H7 (cell line): Measurements from ENCODE around the gene ARTN. TPM values are rescaled to one million over a fixed set of nuclear protein-coding genes. Genes with fewer than 3 reads are reported as not detected.

Experiments
- DNase-seq: peaks from one replicate; pipeline ENCODE4 v3.0.0; 2012
- H3K27me3 ChIP-seq: 2 replicates; pipeline ENCODE4 v1.6.0; 2011; ENCODE audit warnings: mild to moderate bottlenecking, low read length; ENCODE audit not compliant: control insufficient read depth, insufficient read depth
- H3K36me3 ChIP-seq: replicated peaks from 2 replicates; pipeline ENCODE4 v1.5.1; 2011; ENCODE audit warnings: low read length; ENCODE audit not compliant: control insufficient read depth, insufficient read depth
- H3K4me3 ChIP-seq: 2 replicates; pipeline ENCODE4 v1.5.1; 2011; ENCODE audit warnings: low read depth, mild to moderate bottlenecking, control low read depth, low read length, moderate library complexity; ENCODE audit not compliant: insufficient read depth
- total RNA-seq: library from RNA; depleted of rRNA; stranded (reverse); fragments of >200 nt; shearing (Covaris generic); gene quantifications from 2 replicates; pipeline ENCODE4 v1.2.3, GENCODE V29; 2014

The ARTN gene
- total RNA-seq, 1 experiment from 2014 or later: 9.7 TPM

- H3K27me3 ChIP-seq: no peaks in the 10 kb centered on the region
Measured at GRCh38 chr1:43947874-43948437, 14.4 kb downstream of the ARTN start.

GRCh38 chr1:43949678-43950077 lies 16.1 kb downstream of the ARTN start:
- Histone ChIP-seq H3K36me3 (no peaks in the 10 kb centered on the region), H3K27me3 (no peaks in the 10 kb centered on the region), H3K4me3 (no peak overlapping the region)
- DNase-seq: no peak

More at GRCh38 chr1:43947874-43948437, 14.4 kb downstream of the ARTN start:
- no peak for DNase-seq
- H3K4me3 ChIP-seq: no peak overlapping the region
- no peaks in the 10 kb centered on the region for H3K36me3 ChIP-seq

GRCh38 chr1:43951021-43951985 lies 17.7 kb downstream of the ARTN start:
- H3K4me3 ChIP-seq: no peak overlapping the region
- H3K27me3 ChIP-seq: no peaks in the 10 kb centered on the region
- H3K36me3 ChIP-seq: no peaks in the 10 kb centered on the region
- no peak for DNase-seq

- DNase-seq: peak; percentile 92
- no peaks in the 10 kb centered on the region for H3K27me3 ChIP-seq
- peaks cover 3% of the 10 kb centered on the region for H3K36me3 ChIP-seq
- no peak overlapping the region for H3K4me3 ChIP-seq
Measured at GRCh38 chr1:43952731-43953346, 19.2 kb downstream of the ARTN start.

GRCh38 chr1:43953361-43953760 lies 19.8 kb downstream of the ARTN start:
- DNase-seq: no peak
- H3K36me3 ChIP-seq: peaks cover 6% of the 10 kb centered on the region
- no peak overlapping the region for H3K4me3 ChIP-seq
- no peaks in the 10 kb centered on the region for H3K27me3 ChIP-seq

GRCh38 chr1:43954036-43954435 lies 20.4 kb downstream of the ARTN start:
- Histone ChIP-seq H3K27me3 (no peaks in the 10 kb centered on the region), H3K4me3 (no peak overlapping the region), H3K36me3 (peaks cover 7% of the 10 kb centered on the region)
- DNase-seq: no peak

GRCh38 chr1:43956234-43956633 lies 22.6 kb downstream of the ARTN start:
- no peak overlapping the region for H3K4me3 ChIP-seq
- H3K36me3 ChIP-seq: peaks cover 7% of the 10 kb centered on the region

GRCh38 chr1:43957407-43958040 lies 23.9 kb downstream of the ARTN start:
- DNase-seq: no peak
- Histone ChIP-seq H3K36me3 (peaks cover 7% of the 10 kb centered on the region), H3K4me3 (no peak overlapping the region), H3K27me3 (no peaks in the 10 kb centered on the region)

More at GRCh38 chr1:43956234-43956633, 22.6 kb downstream of the ARTN start:
- DNase-seq: no peak
- H3K27me3 ChIP-seq: no peaks in the 10 kb centered on the region

GRCh38 chr1:43958351-43959255 lies 25.0 kb downstream of the ARTN start:
- Histone ChIP-seq H3K36me3 (peaks cover 7% of the 10 kb centered on the region), H3K4me3 (no peak overlapping the region), H3K27me3 (no peaks in the 10 kb centered on the region)
- no peak for DNase-seq

- Histone ChIP-seq H3K27me3 (no peaks in the 10 kb centered on the region), H3K36me3 (peaks cover 7% of the 10 kb centered on the region)
Measured at GRCh38 chr1:43960798-43961197, 27.2 kb downstream of the ARTN start.

GRCh38 chr1:43961692-43962091 lies 28.1 kb downstream of the ARTN start:
- no peak overlapping the region for H3K4me3 ChIP-seq
- no peaks in the 10 kb centered on the region for H3K27me3 ChIP-seq
- peaks cover 7% of the 10 kb centered on the region for H3K36me3 ChIP-seq
- no peak for DNase-seq

More at GRCh38 chr1:43960798-43961197, 27.2 kb downstream of the ARTN start:
- DNase-seq: no peak
- H3K4me3 ChIP-seq: no peak overlapping the region

GRCh38 chr1:43962324-43962723 lies 28.7 kb downstream of the ARTN start:
- H3K27me3 ChIP-seq: no peaks in the 10 kb centered on the region
- H3K36me3 ChIP-seq: peaks cover 6% of the 10 kb centered on the region
- no peak for DNase-seq
- no peak overlapping the region for H3K4me3 ChIP-seq

- Histone ChIP-seq H3K36me3 (peaks cover 2% of the 10 kb centered on the region), H3K27me3 (no peaks in the 10 kb centered on the region), H3K4me3 (no peak overlapping the region)
- DNase-seq: no peak
Measured at GRCh38 chr1:43963006-43963405, 29.4 kb downstream of the ARTN start.
